CD14-positive monocyte (primary cell): Measurements from ENCODE around the gene FAM184A. TPM values are rescaled to one million over a fixed set of nuclear protein-coding genes. Genes with fewer than 3 reads are reported as not detected.

ENCODE experiments used
- DNase-seq, 3 donors: peaks; one replicate each; pipeline ENCODE4 v3.0.0-alpha.2; 2011 to 2022
- H2AFZ ChIP-seq: 2 replicates; pipeline ENCODE4 v1.6.0; 2012; ENCODE audit warnings: mild to moderate bottlenecking, low read depth, low read length, inconsistent platforms; ENCODE audit not compliant: insufficient read depth, poor library complexity, severe bottlenecking
- H3K27ac ChIP-seq, 2 donors: 1 replicate in 1 of 2; 2 replicates in 1 of 2; pipeline ENCODE4 v1.5.1; 2012 to 2013; ENCODE audit warnings: low read length in 2 of 2, control low read depth in 1 of 2, inconsistent platforms in 1 of 2, low read depth in 1 of 2, mild to moderate bottlenecking in 1 of 2
- H3K27me3 ChIP-seq, 2 donors: one replicate each; pipeline versions ENCODE4 v1.6.0 to v1.6.1; 2011 to 2013; ENCODE audit warnings: low read length in 2 of 2; ENCODE audit not compliant: control insufficient read depth in 2 of 2, insufficient read depth in 2 of 2
- H3K36me3 ChIP-seq, 2 donors: replicated peaks in 1 of 2; 1 replicate in 1 of 2; 2 replicates in 1 of 2; pipeline versions ENCODE4 v1.5.1 to v1.6.1; 2012 to 2013; ENCODE audit warnings: low read length in 2 of 2, control low read depth in 1 of 2, inconsistent platforms in 1 of 2, mild to moderate bottlenecking in 1 of 2; ENCODE audit not compliant: insufficient read depth in 2 of 2, control insufficient read depth in 1 of 2
- H3K4me1 ChIP-seq, 2 donors: 1 replicate in 1 of 2; 2 replicates in 1 of 2; pipeline versions ENCODE4 v1.5.1 to v1.6.1; 2012 to 2013; ENCODE audit warnings: low read length in 2 of 2, control low read depth in 1 of 2, inconsistent platforms in 1 of 2, mild to moderate bottlenecking in 1 of 2, moderate library complexity in 1 of 2; ENCODE audit not compliant: insufficient read depth in 2 of 2, control insufficient read depth in 1 of 2
- H3K4me2 ChIP-seq: replicated peaks from 2 replicates; pipeline ENCODE3; 2012; ENCODE audit warnings: low read length, moderate library complexity, mild to moderate bottlenecking; ENCODE audit not compliant: poor library complexity, severe bottlenecking; ENCODE audit errors: extremely low read depth
- H3K4me3 ChIP-seq, 3 experiments: fragments of 200-600 bp in 1 of 3; sonication (generic) in 1 of 3; replicated peaks in 1 of 3; 1 replicate in 2 of 3; 2 replicates in 1 of 3; pipeline ENCODE4 v1.5.1; 2011 to 2013; ENCODE audit warnings: low read length in 3 of 3, mild to moderate bottlenecking in 3 of 3, control low read depth in 2 of 3, low read depth in 2 of 3, inconsistent platforms in 1 of 3, moderate library complexity in 1 of 3
- H3K79me2 ChIP-seq: 2 replicates; pipeline ENCODE4 v1.6.0; 2012; ENCODE audit warnings: mild to moderate bottlenecking, control low read depth, inconsistent platforms, low read length, moderate library complexity; ENCODE audit not compliant: insufficient read depth
- H3K9ac ChIP-seq: 2 replicates; pipeline ENCODE4 v1.6.0; 2017; ENCODE audit warnings: low read length, mild to moderate bottlenecking; ENCODE audit not compliant: insufficient read depth, poor library complexity, severe bottlenecking
- H3K9me3 ChIP-seq, 2 donors: replicated peaks in 1 of 2; 1 replicate in 1 of 2; 2 replicates in 1 of 2; pipeline versions ENCODE4 v1.5.1 to v1.6.1; 2012 to 2013; ENCODE audit warnings: low read length in 2 of 2, control low read depth in 1 of 2; ENCODE audit not compliant: control insufficient read depth in 1 of 2, insufficient read depth in 1 of 2
- H4K20me1 ChIP-seq: 2 replicates; pipeline ENCODE4 v1.6.0; 2012; ENCODE audit warnings: mild to moderate bottlenecking, low read length, control low read depth, moderate library complexity; ENCODE audit not compliant: insufficient read depth
- H3K27ac Mint-ChIP-seq, 7 donors: one replicate each; pipeline ENCODE4 v1.8.0; 2020; ENCODE audit warnings: mild to moderate bottlenecking in 7 of 7, mixed read lengths in 7 of 7, moderate library complexity in 6 of 7, inconsistent platforms in 2 of 7
- H3K27me3 Mint-ChIP-seq, 3 donors: one replicate each; pipeline ENCODE4 v1.8.0; 2021 to 2022; ENCODE audit warnings: low read depth in 3 of 3, mild to moderate bottlenecking in 3 of 3, mixed read lengths in 3 of 3, moderate library complexity in 3 of 3, inconsistent platforms in 1 of 3
- H3K36me3 Mint-ChIP-seq, 2 donors: one replicate each; pipeline ENCODE4 v1.8.0; 2020; ENCODE audit warnings: mixed read lengths in 2 of 2, inconsistent platforms in 1 of 2, mild to moderate bottlenecking in 1 of 2
- H3K4me1 Mint-ChIP-seq: one replicate; pipeline ENCODE4 v1.8.0; 2020; ENCODE audit warnings: mild to moderate bottlenecking, mixed read lengths
- H3K4me3 Mint-ChIP-seq, 2 donors: one replicate each; pipeline ENCODE4 v1.8.0; 2020; ENCODE audit warnings: mild to moderate bottlenecking in 2 of 2, mixed read lengths in 2 of 2, moderate library complexity in 1 of 2
- H3K9me3 Mint-ChIP-seq, 7 donors: one replicate each; pipeline ENCODE4 v1.8.0; 2020 to 2022; ENCODE audit warnings: mixed read lengths in 7 of 7, mild to moderate bottlenecking in 6 of 7, moderate library complexity in 6 of 7, inconsistent platforms in 2 of 7
- CTCF ChIP-seq: fragments of 200-600 bp; IDR thresholded peaks from one replicate; pipeline ENCODE4 v1.8.0; 2022; ENCODE audit warnings: antibody characterized with exemption, mild to moderate bottlenecking
- WGBS: methylation state at CpG from one replicate; pipeline ENCODE4 v1.1.5; 2013; ENCODE audit warnings: missing lambda C conversion rate; ENCODE audit not compliant: insufficient coverage; 5-methylcytosine and 5-hydroxymethylcytosine counted together
- intact Hi-C, 2 donors: fragments of 100-400 bp; cut with micrococcal nuclease; formaldehyde crosslinking; loops; one replicate each; pipeline versions ENCODE4 v1.15.0 to v1.15.1; 2023
- polyA plus RNA-seq, 3 donors: library from polyadenylated mRNA; depleted of rRNA in 1 of 3; unstranded in 2 of 3; stranded (reverse) in 1 of 3; fragments of 300-500 nt in 2 of 3; fragments of >200 nt in 1 of 3; fragmentation: Illumina TruSeq in 2 of 3; gene quantifications; 1 replicate in 2 of 3; 2 replicates in 1 of 3; pipeline ENCODE4 v1.2.3, GENCODE V29; 2012 to 2021

Gene FAM184A
- polyA plus RNA-seq, 3 donors, result not detected

GRCh38 chr6:119105282-119105681, 26.8 kb upstream of the FAM184A start:
- Histone ChIP-seq H2AFZ (no peak overlapping the region), H3K36me3 (no peaks in the 10 kb centered on the region), H3K9me3 (no peaks in the 10 kb centered on the region), H3K79me2 (no peaks in the 10 kb centered on the region), H3K4me3 (no peak overlapping the region), H3K4me2 (no peak overlapping the region), H4K20me1 (no peaks in the 10 kb centered on the region), H3K27ac (no peak overlapping the region), H3K4me1 (no peaks in the 10 kb centered on the region), H3K27me3 (no peaks in the 10 kb centered on the region), H3K9ac (no peak overlapping the region)
- intact Hi-C loops, result loop anchor here in 1 of 2 donors (10.0 kb wide), 1 partner anchor 140 kb away; no protein-coding TSS in a partner anchor
- DNase-seq, result peak in 1 of 3 donors; percentile 35
- peaks cover 0 to 3% (median 0%) of the 10 kb centered on the region in 7 donors for H3K9me3 Mint-ChIP-seq
- no peaks in the 10 kb centered on the region for H3K4me1 Mint-ChIP-seq
- H3K36me3 Mint-ChIP-seq, result no peaks in the 10 kb centered on the region
- TF ChIP-seq CTCF, result no peak
- no peak overlapping the region for H3K4me3 Mint-ChIP-seq
- WGBS, result 100% methylated on average over 2 of the region's 5 CpGs
- H3K27me3 Mint-ChIP-seq, result peaks cover 2 to 6% (median 3%) of the 10 kb centered on the region in 3 donors
- H3K27ac Mint-ChIP-seq, result no peak overlapping the region

GRCh38 chr6:119102901-119103300, 24.4 kb upstream of the FAM184A start:
- TF ChIP-seq CTCF, result no peak
- no peaks in the 10 kb centered on the region for H3K36me3 ChIP-seq
- intact Hi-C loops, result loop anchor here in 1 of 2 donors (10.0 kb wide), 1 partner anchor 138 kb away; no protein-coding TSS in a partner anchor
- no CpG with 5 or more reads among the region's 2 CpGs for WGBS
- H4K20me1 ChIP-seq, result no peaks in the 10 kb centered on the region
- no peaks in the 10 kb centered on the region for H3K4me1 Mint-ChIP-seq
- H3K27ac Mint-ChIP-seq, result no peak overlapping the region
- no peaks in the 10 kb centered on the region for H3K4me1 ChIP-seq
- H3K79me2 ChIP-seq, result no peaks in the 10 kb centered on the region
- H3K36me3 Mint-ChIP-seq, result no peaks in the 10 kb centered on the region
- no peak overlapping the region for H3K4me2 ChIP-seq
- H3K27me3 Mint-ChIP-seq, result peaks cover under 1 to 4% (median 2%) of the 10 kb centered on the region in 3 donors
- H3K9ac ChIP-seq, result no peak overlapping the region
- H2AFZ ChIP-seq, result no peak overlapping the region
- no peaks in the 10 kb centered on the region for H3K9me3 ChIP-seq
- no peak overlapping the region for H3K4me3 ChIP-seq
- H3K27me3 ChIP-seq, result no peaks in the 10 kb centered on the region
- no peak overlapping the region for H3K4me3 Mint-ChIP-seq
- peaks cover 0 to 5% (median 0%) of the 10 kb centered on the region in 7 donors for H3K9me3 Mint-ChIP-seq
- no peak overlapping the region for H3K27ac ChIP-seq
- DNase-seq, result no peak
